ENCODE data around the gene SOCS2.

The SOCS2 gene

GRCh38 chr12:93539821-93540220, 32.7 kb upstream of the SOCS2 start:
- Histone ChIP-seq H3K4me1 (ENCODE audit: control insufficient read depth, insufficient read depth, low read length) (no peaks in the 10 kb centered on the region), H3K9me3 (ENCODE audit: control insufficient read depth, insufficient read depth, low read depth, low read length) (no peaks in the 10 kb centered on the region), H3K27ac (ENCODE audit: extremely low read depth, low read depth, low read length) (no peak overlapping the region), H3K36me3 (ENCODE audit: control insufficient read depth in 2 of 2, insufficient read depth in 1 of 2, low read length in 2 of 2) (no peaks in the 10 kb centered on the region), H3K4me3 (ENCODE audit: low read depth, low read length) (no peak overlapping the region)
- ChIA-PET POLR2A (no interaction called here), CTCF (no interaction called here)
- no peak for TF ChIP-seq ZNF324 (tag by site-specific recombination; IDR thresholded peaks at IDR 0.05)

- Histone ChIP-seq H3K9me3 (ENCODE audit: control insufficient read depth, insufficient read depth, low read depth, low read length) (no peaks in the 10 kb centered on the region), H3K36me3 (ENCODE audit: control insufficient read depth in 2 of 2, insufficient read depth in 1 of 2, low read length in 2 of 2) (no peaks in the 10 kb centered on the region), H3K4me3 (ENCODE audit: low read depth, low read length) (no peak overlapping the region), H3K27ac (ENCODE audit: extremely low read depth, low read depth, low read length) (no peak overlapping the region), H3K4me1 (ENCODE audit: control insufficient read depth, insufficient read depth, low read length) (no peaks in the 10 kb centered on the region)
- no peak for TF ChIP-seq ZNF585B (tag by site-specific recombination; IDR thresholded peaks at IDR 0.05)
- no peak for TF ChIP-seq ZNF449 (tag by site-specific recombination; IDR thresholded peaks at IDR 0.05)
- no peak for TF ChIP-seq ZNF350 (tag by site-specific recombination; IDR thresholded peaks at IDR 0.05)
- TF ChIP-seq ZSCAN30 (tag by site-specific recombination; IDR thresholded peaks at IDR 0.05): no peak
- no peak for TF ChIP-seq ZNF48 (tag by site-specific recombination; IDR thresholded peaks at IDR 0.05)
- no peak for TF ChIP-seq ZSCAN5A (tag by site-specific recombination; IDR thresholded peaks at IDR 0.05)
- no peak for TF ChIP-seq ZNF660 (tag by site-specific recombination; IDR thresholded peaks at IDR 0.05)
- no peak for TF ChIP-seq ZNF266 (tag by site-specific recombination; IDR thresholded peaks at IDR 0.05; ENCODE audit: low read depth)
- no peak for TF ChIP-seq SCRT1 (tag by site-specific recombination; IDR thresholded peaks at IDR 0.05; ENCODE audit: borderline replicate concordance)
- TF ChIP-seq ZNF140 (tag by site-specific recombination; IDR thresholded peaks at IDR 0.05): no peak
- no peak for TF ChIP-seq ZNF404 (tag by site-specific recombination; IDR thresholded peaks at IDR 0.05)
- TF ChIP-seq SP2 (tag by site-specific recombination; IDR thresholded peaks at IDR 0.05): no peak
- no peak for TF ChIP-seq BCL6B (tag by site-specific recombination; IDR thresholded peaks at IDR 0.05)
- no peak for TF ChIP-seq MYNN (tag by site-specific recombination; IDR thresholded peaks at IDR 0.05; ENCODE audit: borderline replicate concordance)
- no peak for TF ChIP-seq KLF9 (tag by site-specific recombination; IDR thresholded peaks at IDR 0.05; ENCODE audit: low read depth)
- POLR2A ChIA-PET: interaction anchor here (0.5 kb wide), 1 partner anchor 25 kb away, joined by 3 read pairs; no protein-coding TSS in a partner anchor
- CTCF ChIA-PET: no interaction called here
These were observed 32.0 kb upstream of the SOCS2 start for GRCh38 chr12:93540466-93540865.

- TF ChIP-seq PRDM4 (tag by site-specific recombination; IDR thresholded peaks at IDR 0.05): no peak
- no peak for TF ChIP-seq ZNF513 (tag by site-specific recombination; IDR thresholded peaks at IDR 0.05)
- no peak for TF ChIP-seq ZNF112 (tag by site-specific recombination; IDR thresholded peaks at IDR 0.05)
- no peak for TF ChIP-seq ZNF2 (tag by site-specific recombination; IDR thresholded peaks at IDR 0.05)
- no peak for TF ChIP-seq ZNF501 (tag by site-specific recombination; IDR thresholded peaks at IDR 0.05)
- no peak for TF ChIP-seq ZNF354C (tag by site-specific recombination; IDR thresholded peaks at IDR 0.05; ENCODE audit: borderline replicate concordance, low read depth)
- TF ChIP-seq GFI1B (tag by site-specific recombination; IDR thresholded peaks at IDR 0.05): no peak
- no peak for TF ChIP-seq ZNF19 (tag by site-specific recombination; IDR thresholded peaks at IDR 0.05; ENCODE audit: low read depth)
- H3K9me3 ChIP-seq (ENCODE audit: control insufficient read depth, insufficient read depth, low read depth, low read length): no peaks in the 10 kb centered on the region
- ChIA-PET CTCF (no interaction called here), POLR2A (no interaction called here)
- no peak overlapping the region for H3K27ac ChIP-seq (ENCODE audit: extremely low read depth, low read depth, low read length)
- H3K36me3 ChIP-seq (ENCODE audit: control insufficient read depth in 2 of 2, insufficient read depth in 1 of 2, low read length in 2 of 2): no peaks in the 10 kb centered on the region
- no peak overlapping the region for H3K4me3 ChIP-seq (ENCODE audit: low read depth, low read length)
- no peaks in the 10 kb centered on the region for H3K4me1 ChIP-seq (ENCODE audit: control insufficient read depth, insufficient read depth, low read length)
These were observed 30.8 kb upstream of the SOCS2 start for GRCh38 chr12:93541578-93542225.
